ENCODE data around the gene GASK1A. TPM values are rescaled to one million over a fixed set of nuclear protein-coding genes. Genes with fewer than 3 reads are reported as not detected.

The GASK1A gene
- total RNA-seq, 2 donors from 2014 or later: not detected

GRCh38 chr3:43073116-43073835 lies 94.2 kb downstream of the GASK1A start:
- Mint-ChIP-seq H3K27me3 (peaks cover 8% of the 10 kb centered on the region), H3K27ac (no peak overlapping the region), H3K4me1 (no peaks in the 10 kb centered on the region), H3K4me3 (no peak overlapping the region), H3K36me3 (ENCODE audit: low read depth) (no peaks in the 10 kb centered on the region)
- ATAC-seq (no peak), DNase-seq (no peak)
- H3K9me3 ChIP-seq (ENCODE audit: control insufficient read depth, low read length, poor library complexity, severe bottlenecking): no peaks in the 10 kb centered on the region

DNA sequence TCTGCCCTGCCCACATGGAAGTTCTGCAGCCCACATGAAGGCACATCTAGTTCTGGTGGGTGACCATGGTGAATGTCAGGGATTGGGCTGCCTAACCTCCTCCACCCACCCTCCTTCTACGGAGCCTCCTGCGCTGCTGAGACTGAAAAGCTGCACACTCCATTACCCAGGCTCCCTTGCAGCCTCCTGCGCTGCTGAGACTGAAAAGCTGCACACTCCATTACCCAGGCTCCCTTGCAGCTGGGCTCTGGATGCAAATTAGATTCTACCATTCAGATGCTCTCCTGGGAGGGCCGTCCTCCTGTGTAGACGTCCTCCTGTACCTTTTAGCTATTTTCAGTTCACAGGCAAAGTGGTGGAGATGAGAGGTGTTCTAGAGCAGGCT lies 94.7 kb downstream of the GASK1A start:
- Mint-ChIP-seq H3K36me3 (ENCODE audit: low read depth) (peaks cover 2% of the 10 kb centered on the region), H3K4me1 (no peaks in the 10 kb centered on the region), H3K4me3 (no peak overlapping the region), H3K27me3 (peaks cover 8% of the 10 kb centered on the region), H3K27ac (no peak overlapping the region)
- H3K9me3 ChIP-seq (ENCODE audit: control insufficient read depth, low read length, poor library complexity, severe bottlenecking): no peaks in the 10 kb centered on the region
- ATAC-seq: no peak
- DNase-seq: no peak

DNA sequence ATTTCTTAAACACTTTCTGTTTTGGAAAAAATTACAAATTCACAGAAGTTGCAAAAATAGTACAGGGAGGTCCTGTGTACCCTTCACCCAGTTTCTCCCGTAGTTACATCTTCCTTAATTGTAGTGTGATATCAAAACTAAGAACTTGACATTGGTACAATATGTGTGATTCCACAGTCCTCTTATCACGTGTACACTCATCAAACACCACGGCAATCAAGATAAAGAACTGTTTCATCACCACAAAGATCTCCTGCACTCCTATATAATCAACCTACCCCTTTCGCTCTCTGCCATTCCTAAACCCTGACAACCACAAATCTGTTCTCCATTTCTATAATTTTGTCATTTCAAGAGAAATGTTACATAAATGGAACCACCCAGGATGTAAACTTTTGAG lies 95.4 kb downstream of the GASK1A start:
- DNase-seq: no peak
- H3K9me3 ChIP-seq (ENCODE audit: control insufficient read depth, low read length, poor library complexity, severe bottlenecking): no peaks in the 10 kb centered on the region
- Mint-ChIP-seq H3K4me1 (no peaks in the 10 kb centered on the region), H3K4me3 (peak overlapping the region; percentile 33), H3K36me3 (ENCODE audit: low read depth) (peaks cover 3% of the 10 kb centered on the region), H3K27me3 (peaks cover 8% of the 10 kb centered on the region), H3K27ac (no peak overlapping the region)
- no peak for ATAC-seq

- Mint-ChIP-seq H3K27ac (no peak overlapping the region), H3K27me3 (peaks cover 8% of the 10 kb centered on the region), H3K4me3 (no peak overlapping the region), H3K36me3 (ENCODE audit: low read depth) (peaks cover 3% of the 10 kb centered on the region), H3K4me1 (no peaks in the 10 kb centered on the region)
- DNase-seq: no peak
- H3K9me3 ChIP-seq (ENCODE audit: control insufficient read depth, low read length, poor library complexity, severe bottlenecking): no peaks in the 10 kb centered on the region
- ATAC-seq: no peak
Observed at GRCh38 chr3:43074901-43075689, 96.0 kb downstream of the GASK1A start.

GRCh38 chr3:43075904-43076661 lies 97.0 kb downstream of the GASK1A start:
- Mint-ChIP-seq H3K36me3 (ENCODE audit: low read depth) (peaks cover 6% of the 10 kb centered on the region), H3K27me3 (peaks cover 8% of the 10 kb centered on the region), H3K4me1 (no peaks in the 10 kb centered on the region), H3K27ac (no peak overlapping the region), H3K4me3 (no peak overlapping the region)
- H3K9me3 ChIP-seq (ENCODE audit: control insufficient read depth, low read length, poor library complexity, severe bottlenecking): no peaks in the 10 kb centered on the region
- DNase-seq: no peak
- ATAC-seq: no peak

DNA sequence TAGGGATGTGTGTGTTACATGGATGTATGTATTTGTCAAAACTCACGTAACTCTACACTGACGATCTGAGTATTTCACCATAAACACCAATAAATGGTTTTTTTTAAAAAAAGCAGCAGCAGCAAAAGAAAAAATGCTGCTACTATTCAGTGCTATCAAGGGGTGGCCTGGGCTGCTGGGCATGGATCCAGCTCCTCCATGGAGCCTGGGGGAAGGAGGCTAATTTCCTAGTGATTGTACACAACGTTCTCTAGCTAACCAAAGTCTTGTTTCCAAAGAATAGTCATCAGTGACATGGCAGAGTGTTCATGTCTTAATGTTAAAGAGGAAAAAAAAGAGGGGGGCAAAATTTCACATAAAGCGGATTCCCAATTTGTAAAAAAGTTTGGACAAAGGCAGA lies 97.7 kb downstream of the GASK1A start:
- DNase-seq: no peak
- H3K27me3 Mint-ChIP-seq: peaks cover 8% of the 10 kb centered on the region
- ATAC-seq: no peak
- no peak overlapping the region for H3K4me3 Mint-ChIP-seq
- H3K9me3 ChIP-seq (ENCODE audit: control insufficient read depth, low read length, poor library complexity, severe bottlenecking): no peaks in the 10 kb centered on the region
- H3K27ac Mint-ChIP-seq: no peak overlapping the region
- H3K36me3 Mint-ChIP-seq (ENCODE audit: low read depth): peaks cover 6% of the 10 kb centered on the region
- H3K4me1 Mint-ChIP-seq: no peaks in the 10 kb centered on the region

GRCh38 chr3:43077261-43077660 lies 98.2 kb downstream of the GASK1A start:
- H3K27me3 Mint-ChIP-seq: peaks cover 7% of the 10 kb centered on the region
- no peak overlapping the region for H3K4me3 Mint-ChIP-seq
- no peak overlapping the region for H3K27ac Mint-ChIP-seq
- no peak for ATAC-seq
- DNase-seq: no peak
- H3K9me3 ChIP-seq (ENCODE audit: control insufficient read depth, low read length, poor library complexity, severe bottlenecking): no peaks in the 10 kb centered on the region
- peaks cover 6% of the 10 kb centered on the region for H3K36me3 Mint-ChIP-seq (ENCODE audit: low read depth)
- no peaks in the 10 kb centered on the region for H3K4me1 Mint-ChIP-seq

DNA sequence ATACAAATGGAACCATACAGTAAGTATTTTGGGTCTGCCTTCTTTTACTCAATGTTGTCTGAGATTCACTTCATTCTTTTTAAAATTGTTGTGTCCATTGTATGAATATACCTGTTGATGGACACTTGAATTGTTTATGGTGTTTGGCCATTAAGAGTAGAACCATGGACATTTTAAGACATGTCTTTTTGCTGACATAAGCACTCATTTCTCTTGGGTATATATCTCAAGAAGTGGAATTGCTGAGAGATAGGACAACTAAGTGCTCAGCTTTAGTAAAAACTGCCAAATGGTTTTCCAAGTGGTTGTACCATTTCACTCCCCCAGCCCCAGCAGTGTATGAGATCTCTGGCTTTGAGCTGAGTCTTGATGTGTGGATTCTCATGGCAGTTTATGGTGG lies 98.6 kb downstream of the GASK1A start:
- Mint-ChIP-seq H3K4me3 (no peak overlapping the region), H3K4me1 (no peaks in the 10 kb centered on the region), H3K27me3 (peaks cover 3% of the 10 kb centered on the region), H3K27ac (no peak overlapping the region), H3K36me3 (ENCODE audit: low read depth) (peaks cover 6% of the 10 kb centered on the region)
- DNase-seq: no peak
- no peaks in the 10 kb centered on the region for H3K9me3 ChIP-seq (ENCODE audit: control insufficient read depth, low read length, poor library complexity, severe bottlenecking)
- ATAC-seq: no peak

DNA sequence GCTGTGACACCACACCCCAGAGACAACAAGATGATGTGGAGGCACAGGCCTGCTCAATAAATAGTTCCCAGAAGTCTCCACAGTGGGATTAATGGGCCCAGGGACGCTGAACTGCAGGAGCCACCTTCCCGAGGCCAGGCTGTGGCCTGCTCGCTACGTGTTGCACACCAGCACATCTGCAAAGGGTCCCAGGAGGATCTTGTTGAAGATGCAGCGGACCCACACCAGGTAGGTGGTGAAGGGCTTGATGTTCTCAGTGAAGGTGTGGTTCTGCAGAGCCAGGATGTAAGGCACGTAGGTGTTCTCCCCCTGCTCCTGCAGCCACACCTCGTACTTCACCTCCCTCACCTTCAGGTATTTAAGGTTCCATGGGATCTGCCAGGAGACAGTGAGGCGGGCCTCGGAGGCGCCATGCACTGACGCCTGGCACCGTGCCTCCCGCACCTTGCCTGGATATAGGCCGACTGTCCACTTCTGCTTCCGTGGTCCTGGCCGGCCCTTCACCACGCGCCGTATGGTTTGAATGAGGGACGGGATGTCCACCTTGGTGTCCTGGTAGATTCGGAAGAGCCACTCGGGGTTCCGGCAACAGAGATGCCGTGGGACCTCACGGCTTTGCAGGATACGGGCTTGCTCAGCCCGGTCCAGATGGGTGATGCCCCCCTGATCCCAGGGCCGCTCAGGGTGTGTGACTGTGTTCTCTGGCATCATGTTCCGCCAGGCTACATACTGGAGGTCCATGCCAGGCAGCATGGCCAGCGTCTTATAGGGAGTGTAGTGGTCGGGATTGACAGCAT lies 100.6 kb downstream of the GASK1A start:
- Mint-ChIP-seq H3K4me1 (no peaks in the 10 kb centered on the region), H3K36me3 (ENCODE audit: low read depth) (peaks cover 6% of the 10 kb centered on the region), H3K27me3 (no peaks in the 10 kb centered on the region), H3K4me3 (no peak overlapping the region), H3K27ac (no peak overlapping the region)
- no peaks in the 10 kb centered on the region for H3K9me3 ChIP-seq (ENCODE audit: control insufficient read depth, low read length, poor library complexity, severe bottlenecking)
- ATAC-seq (no peak), DNase-seq (no peak)

- no peak for DNase-seq
- ATAC-seq: no peak
- peaks cover 6% of the 10 kb centered on the region for H3K36me3 Mint-ChIP-seq (ENCODE audit: low read depth)
- no peak overlapping the region for H3K27ac Mint-ChIP-seq
- no peaks in the 10 kb centered on the region for H3K27me3 Mint-ChIP-seq
- no peaks in the 10 kb centered on the region for H3K9me3 ChIP-seq (ENCODE audit: control insufficient read depth, low read length, poor library complexity, severe bottlenecking)
- no peak overlapping the region for H3K4me3 Mint-ChIP-seq
- H3K4me1 Mint-ChIP-seq: no peaks in the 10 kb centered on the region
Observed at GRCh38 chr3:43080726-43081568, 101.8 kb downstream of the GASK1A start.

DNA sequence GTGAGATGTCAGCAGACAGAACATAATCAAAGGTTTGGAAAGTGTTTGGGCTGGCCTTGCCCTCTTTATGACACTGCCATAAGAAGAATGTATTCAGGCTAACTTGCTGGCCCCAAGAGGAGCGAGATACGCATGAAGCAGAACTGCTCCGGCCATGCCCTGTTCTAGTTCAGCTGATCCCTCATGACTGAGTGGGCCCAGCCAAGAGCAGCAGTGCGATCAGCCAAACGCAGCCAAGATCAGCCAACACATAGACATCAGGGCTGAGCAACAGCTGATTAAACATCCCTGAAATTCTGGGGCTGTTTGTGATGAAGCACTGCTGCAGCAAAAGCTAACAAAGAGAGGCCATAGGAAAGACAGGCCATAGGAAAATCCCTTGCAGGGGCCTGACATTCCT lies 102.7 kb downstream of the GASK1A start:
- peaks cover 7% of the 10 kb centered on the region for H3K36me3 Mint-ChIP-seq (ENCODE audit: low read depth)
- H3K4me3 Mint-ChIP-seq: no peak overlapping the region
- no peaks in the 10 kb centered on the region for H3K27me3 Mint-ChIP-seq
- H3K4me1 Mint-ChIP-seq: peaks cover under 1% of the 10 kb centered on the region
- DNase-seq (no peak), ATAC-seq (no peak)
- no peaks in the 10 kb centered on the region for H3K9me3 ChIP-seq (ENCODE audit: control insufficient read depth, low read length, poor library complexity, severe bottlenecking)
- H3K27ac Mint-ChIP-seq: no peak overlapping the region

DNA sequence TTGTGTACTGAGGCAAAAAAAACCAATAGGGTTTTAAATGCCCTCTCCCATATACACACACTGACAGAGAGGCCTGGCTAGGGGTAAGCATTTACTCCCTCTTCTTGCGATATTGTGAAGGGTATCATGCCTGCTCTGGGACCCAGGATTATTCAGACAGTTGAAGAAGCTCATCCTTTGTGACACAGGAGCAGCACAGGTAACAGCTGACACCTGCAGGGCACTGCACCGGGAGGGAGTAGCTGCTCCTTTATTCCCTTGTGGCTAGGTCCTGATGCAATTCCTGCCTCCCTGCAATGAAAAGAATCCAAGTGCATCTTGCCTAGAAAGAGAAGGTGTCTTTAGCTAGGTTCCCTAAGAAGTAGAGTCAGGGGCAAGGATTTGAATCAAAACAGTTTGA lies 103.3 kb downstream of the GASK1A start:
- H3K9me3 ChIP-seq (ENCODE audit: control insufficient read depth, low read length, poor library complexity, severe bottlenecking): no peaks in the 10 kb centered on the region
- no peak overlapping the region for H3K27ac Mint-ChIP-seq
- peaks cover 2% of the 10 kb centered on the region for H3K4me1 Mint-ChIP-seq
- no peak for ATAC-seq
- no peak overlapping the region for H3K4me3 Mint-ChIP-seq
- peaks cover 9% of the 10 kb centered on the region for H3K36me3 Mint-ChIP-seq (ENCODE audit: low read depth)
- DNase-seq: no peak
- H3K27me3 Mint-ChIP-seq: no peaks in the 10 kb centered on the region

Measured in T-helper 17 cell (primary cell).